NCI-H2196 (cell line): ENCODE measurements around the gene ZNF208.
"Not testable (repeated sequence)": the region's sequence is repeated elsewhere in the genome, so short reads cannot be mapped to it uniquely, and the experiment has no call there.

Experiments
- DNase-seq: peaks from one replicate; lab custom pipeline; 2025; ENCODE audit not compliant: unreplicated experiment; lab: John Stamatoyannopoulos, UW

ZNF208 gene

GRCh38 chr19:21885516-21885915, 125.2 kb downstream of the ZNF208 start:
- not testable (repeated sequence) for DNase-seq

DNA sequence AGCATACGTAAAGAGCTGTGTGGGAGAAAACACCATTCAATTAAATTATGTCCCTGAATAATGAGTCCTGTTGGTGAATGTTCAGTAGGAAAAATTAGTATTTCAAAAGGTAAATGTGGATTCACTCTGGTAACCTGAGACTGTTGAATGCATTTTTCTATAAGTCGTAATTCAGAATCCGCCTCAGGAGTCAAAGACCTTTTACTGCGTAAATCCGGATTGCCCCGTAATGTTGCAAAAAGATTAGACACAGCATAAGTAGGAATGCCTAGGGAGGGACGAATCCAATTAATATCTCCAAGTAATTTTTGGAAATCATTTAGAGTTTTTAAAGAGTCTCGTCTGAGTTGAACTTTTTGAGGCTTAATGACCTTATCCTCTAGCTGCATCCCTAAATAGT, 126.0 kb downstream of the ZNF208 start:
- not testable (repeated sequence) for DNase-seq

GRCh38 chr19:21883516-21883915, 127.2 kb downstream of the ZNF208 start:
- DNase-seq: no peak
